Measurements from ENCODE around the gene TADA2B.

Gene TADA2B

DNA sequence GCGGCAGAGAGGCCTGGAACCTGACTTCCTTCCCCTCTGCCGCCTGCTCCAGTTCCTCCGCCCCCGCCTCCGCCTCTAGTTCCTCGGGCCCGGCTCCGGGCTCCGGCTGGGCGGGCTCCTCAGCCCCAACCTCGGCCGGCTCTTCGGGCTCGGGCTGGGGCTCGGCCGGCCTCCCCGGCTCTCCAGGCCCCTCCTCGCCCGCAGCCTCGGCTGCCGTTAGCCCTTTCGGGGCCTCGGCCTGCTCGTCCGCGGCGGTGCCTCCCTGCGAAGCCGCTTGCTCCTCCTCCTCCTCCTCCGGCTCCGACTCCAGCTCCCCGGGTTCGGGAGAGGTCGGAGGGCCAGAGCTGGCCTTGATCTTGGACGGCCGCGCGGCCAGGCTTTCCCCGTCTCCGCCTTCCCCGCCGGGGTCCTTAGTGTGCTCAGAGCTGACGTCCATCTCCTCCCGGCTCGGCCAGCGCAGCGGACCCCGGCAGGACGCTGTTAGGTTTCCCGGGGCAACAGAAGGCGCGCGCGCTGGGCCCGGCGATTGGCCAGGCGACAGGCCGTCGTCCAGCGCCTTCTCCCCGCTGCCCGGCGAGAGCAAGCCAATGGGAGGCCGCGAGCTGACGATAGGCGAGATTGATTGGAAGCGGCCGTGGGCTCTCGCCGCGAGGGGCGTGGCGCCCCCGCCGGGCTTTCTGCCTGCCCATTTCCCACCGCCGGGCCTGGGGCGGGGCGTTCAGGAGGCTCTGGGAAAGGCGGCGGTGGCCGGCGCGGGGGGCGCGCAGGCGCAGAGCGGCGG is 479 bp upstream of the TADA2B start:
- Histone ChIP-seq H2AFZ (ENCODE audit: low read depth, low read length) (peak overlapping the region; percentile 88), H3K27ac (ENCODE audit: low read length) (no peak overlapping the region), H4K20me1 (ENCODE audit: insufficient read depth, low read length) (peaks cover 34% of the 10 kb centered on the region)

DNA sequence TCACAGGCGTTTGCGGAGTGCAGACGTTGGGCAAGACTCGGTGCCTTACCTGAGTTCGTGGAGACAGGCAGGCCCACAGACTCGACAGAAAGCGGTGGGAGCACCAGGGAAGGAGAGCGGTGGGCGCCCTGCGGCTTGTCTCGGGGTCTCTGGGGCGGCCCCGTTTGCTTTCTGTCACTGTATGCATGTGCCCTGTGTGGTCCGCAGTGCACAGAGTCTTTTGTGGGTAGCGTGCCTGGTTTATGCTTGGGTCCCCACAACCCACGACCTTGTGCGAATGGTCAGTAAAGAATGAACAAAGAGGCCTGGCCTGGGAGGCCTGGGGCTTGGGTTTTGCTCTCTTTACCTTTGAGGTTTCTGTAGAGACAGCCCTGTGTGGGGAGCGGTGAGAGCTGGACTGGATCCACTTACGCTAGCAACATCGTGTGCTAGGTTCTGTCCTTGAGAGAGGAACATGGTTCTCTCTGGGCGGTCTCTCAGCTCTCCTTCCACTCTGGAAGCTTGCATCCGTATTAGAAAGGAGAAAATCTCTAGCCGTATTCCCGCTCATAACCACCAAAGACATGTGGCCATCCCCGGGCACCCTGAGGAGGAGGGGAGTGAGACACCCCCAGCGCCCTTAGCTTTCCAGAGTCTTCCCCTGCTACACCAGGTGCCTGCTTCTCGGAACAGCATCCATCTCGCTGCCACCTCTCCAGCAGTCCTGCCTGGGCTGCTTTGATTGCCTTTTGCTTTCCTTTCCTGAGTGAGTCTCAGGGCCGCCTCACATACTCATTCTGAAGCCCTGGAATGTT is 1.2 kb downstream of the TADA2B start:
- peaks cover 36% of the 10 kb centered on the region for H4K20me1 ChIP-seq (ENCODE audit: insufficient read depth, low read length)
- H2AFZ ChIP-seq (ENCODE audit: low read depth, low read length), result no peak overlapping the region
- TF ChIP-seq, protein P1, sequence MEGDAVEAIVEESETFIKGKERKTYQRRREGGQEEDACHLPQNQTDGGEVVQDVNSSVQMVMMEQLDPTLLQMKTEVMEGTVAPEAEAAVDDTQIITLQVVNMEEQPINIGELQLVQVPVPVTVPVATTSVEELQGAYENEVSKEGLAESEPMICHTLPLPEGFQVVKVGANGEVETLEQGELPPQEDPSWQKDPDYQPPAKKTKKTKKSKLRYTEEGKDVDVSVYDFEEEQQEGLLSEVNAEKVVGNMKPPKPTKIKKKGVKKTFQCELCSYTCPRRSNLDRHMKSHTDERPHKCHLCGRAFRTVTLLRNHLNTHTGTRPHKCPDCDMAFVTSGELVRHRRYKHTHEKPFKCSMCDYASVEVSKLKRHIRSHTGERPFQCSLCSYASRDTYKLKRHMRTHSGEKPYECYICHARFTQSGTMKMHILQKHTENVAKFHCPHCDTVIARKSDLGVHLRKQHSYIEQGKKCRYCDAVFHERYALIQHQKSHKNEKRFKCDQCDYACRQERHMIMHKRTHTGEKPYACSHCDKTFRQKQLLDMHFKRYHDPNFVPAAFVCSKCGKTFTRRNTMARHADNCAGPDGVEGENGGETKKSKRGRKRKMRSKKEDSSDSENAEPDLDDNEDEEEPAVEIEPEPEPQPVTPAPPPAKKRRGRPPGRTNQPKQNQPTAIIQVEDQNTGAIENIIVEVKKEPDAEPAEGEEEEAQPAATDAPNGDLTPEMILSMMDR (IDR thresholded peaks at IDR 0.05; ENCODE audit: low read depth, low read length), result no peak
- TF ChIP-seq EZH2phosphoT487 (IDR thresholded peaks at IDR 0.05; ENCODE audit: low read depth), result no peak
- no peak overlapping the region for H3K27ac ChIP-seq (ENCODE audit: low read length)
- H3K4me2 ChIP-seq (ENCODE audit: low read length), result peak overlapping the region; percentile 83
- H3K9ac ChIP-seq (ENCODE audit: low read length), result peak overlapping the region; percentile 97
- peaks cover 22% of the 10 kb centered on the region for H3K4me1 ChIP-seq (ENCODE audit: low read length)
- peaks cover 57% of the 10 kb centered on the region for H3K79me2 ChIP-seq (ENCODE audit: low read length)
- no peaks in the 10 kb centered on the region for H3K27me3 ChIP-seq (ENCODE audit: low read depth, low read length)
- peaks cover 10% of the 10 kb centered on the region for H3K36me3 ChIP-seq (replicated peaks; ENCODE audit: low read depth, low read length)
- peak overlapping the region; percentile 99 for H3K4me3 ChIP-seq (ENCODE audit: low read length)
- H3K9me3 ChIP-seq (ENCODE audit: insufficient read depth, low read length), result no peaks in the 10 kb centered on the region

More for the DNA sequence above, 479 bp upstream of the TADA2B start:
- Histone ChIP-seq H3K4me2 (ENCODE audit: low read length) (peak overlapping the region; percentile 91), H3K9ac (ENCODE audit: low read length) (peak overlapping the region; percentile 51), H3K9me3 (ENCODE audit: insufficient read depth, low read length) (no peaks in the 10 kb centered on the region), H3K36me3 (replicated peaks; ENCODE audit: low read depth, low read length) (peaks cover 7% of the 10 kb centered on the region), H3K4me1 (ENCODE audit: low read length) (peaks cover 22% of the 10 kb centered on the region), H3K4me3 (ENCODE audit: low read length) (peak overlapping the region; percentile 91), H3K27me3 (ENCODE audit: low read depth, low read length) (no peaks in the 10 kb centered on the region), H3K79me2 (ENCODE audit: low read length) (peaks cover 43% of the 10 kb centered on the region)
- TF ChIP-seq EZH2phosphoT487 (IDR thresholded peaks at IDR 0.05; ENCODE audit: low read depth), result no peak
- TF ChIP-seq, protein P1 (IDR thresholded peaks at IDR 0.05; ENCODE audit: low read depth, low read length), result no peak

DNA sequence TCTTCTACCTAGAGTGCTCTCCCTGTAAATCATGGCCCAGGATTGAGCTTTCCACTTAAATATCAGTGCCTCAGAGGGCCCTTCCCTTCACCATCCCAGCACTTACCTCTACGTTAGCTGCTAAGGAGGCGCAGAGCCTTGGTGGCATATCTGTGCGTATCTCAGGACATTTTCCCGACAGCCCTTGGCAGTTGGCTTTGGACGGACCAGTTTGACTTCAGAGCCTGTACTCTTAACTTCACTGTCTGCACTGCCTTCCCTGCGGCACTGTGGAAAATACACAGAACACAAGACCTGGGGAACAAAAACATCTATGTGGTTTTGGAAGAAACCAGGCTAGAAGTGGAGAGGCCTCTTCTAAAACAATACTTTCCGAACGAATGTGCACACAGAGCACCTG is 2.4 kb downstream of the TADA2B start:
- peaks cover 22% of the 10 kb centered on the region for H3K4me1 ChIP-seq (ENCODE audit: low read length)

More for the DNA sequence above, 2.4 kb downstream of the TADA2B start:
- Histone ChIP-seq H3K4me3 (ENCODE audit: low read length) (no peak overlapping the region), H3K9ac (ENCODE audit: low read length) (no peak overlapping the region), H3K79me2 (ENCODE audit: low read length) (peaks cover 69% of the 10 kb centered on the region), H3K9me3 (ENCODE audit: insufficient read depth, low read length) (no peaks in the 10 kb centered on the region), H4K20me1 (ENCODE audit: insufficient read depth, low read length) (peaks cover 46% of the 10 kb centered on the region), H3K4me2 (ENCODE audit: low read length) (no peak overlapping the region), H2AFZ (ENCODE audit: low read depth, low read length) (no peak overlapping the region), H3K27me3 (ENCODE audit: low read depth, low read length) (no peaks in the 10 kb centered on the region), H3K36me3 (replicated peaks; ENCODE audit: low read depth, low read length) (peaks cover 10% of the 10 kb centered on the region), H3K27ac (ENCODE audit: low read length) (no peak overlapping the region)
- TF ChIP-seq EZH2phosphoT487 (IDR thresholded peaks at IDR 0.05; ENCODE audit: low read depth), result no peak
- TF ChIP-seq, protein P1 (IDR thresholded peaks at IDR 0.05; ENCODE audit: low read depth, low read length), result no peak
